CD4-positive, CD25-positive, alpha-beta regulatory T cell (primary cell): ENCODE data around the gene NKX2-8. TPM values are rescaled to one million over a fixed set of nuclear protein-coding genes. Genes with fewer than 3 reads are reported as not detected.

Source experiments
- ATAC-seq, 2 donors: fragments of 150-1000 bp; cut with Tn5 transposase; one replicate each; pipeline ENCODE4 v1.10.0; 2021; ENCODE audit warnings: low read depth in 2 of 2, moderate number of reproducible peaks in 2 of 2, moderate library complexity in 1 of 2
- DNase-seq, 3 donors: peaks; one replicate each; pipeline versions ENCODE4 v3.0.0 to v3.0.0-alpha.2; 2012 to 2022; ENCODE audit warnings: mixed read lengths in 1 of 3
- H3K27ac ChIP-seq: one replicate; pipeline ENCODE4 v1.7.0; 2013; ENCODE audit warnings: mild to moderate bottlenecking, low read length; ENCODE audit not compliant: insufficient read depth, poor library complexity, severe bottlenecking
- H3K27me3 ChIP-seq: one replicate; pipeline ENCODE4 v1.7.0; 2013; ENCODE audit warnings: low read length; ENCODE audit not compliant: control insufficient read depth, insufficient read depth
- H3K36me3 ChIP-seq: one replicate; pipeline ENCODE4 v1.7.0; 2013; ENCODE audit warnings: mild to moderate bottlenecking, low read length, moderate library complexity; ENCODE audit not compliant: control insufficient read depth, insufficient read depth
- H3K4me1 ChIP-seq: 2 replicates; pipeline ENCODE4 v1.7.0; 2013; ENCODE audit warnings: mild to moderate bottlenecking, low read length; ENCODE audit not compliant: insufficient read depth, control insufficient read depth, poor library complexity, severe bottlenecking
- H3K4me3 ChIP-seq: one replicate; pipeline ENCODE4 v1.7.0; 2013; ENCODE audit warnings: low read depth, mild to moderate bottlenecking, low read length, moderate library complexity
- H3K9me3 ChIP-seq, 2 experiments: 1 replicate in 1 of 2; 2 replicates in 1 of 2; pipeline ENCODE4 v1.7.0; 2013; ENCODE audit warnings: low read length in 2 of 2, mild to moderate bottlenecking in 1 of 2, moderate library complexity in 1 of 2; ENCODE audit not compliant: control insufficient read depth in 2 of 2
- H3K27ac Mint-ChIP-seq, 3 donors: one replicate each; pipeline ENCODE4 v1.8.0; 2020 to 2022; ENCODE audit warnings: mild to moderate bottlenecking in 3 of 3, mixed read lengths in 3 of 3, moderate library complexity in 2 of 3
- H3K27me3 Mint-ChIP-seq: one replicate; pipeline ENCODE4 v1.8.0; 2022; ENCODE audit warnings: mild to moderate bottlenecking, mixed read lengths
- H3K36me3 Mint-ChIP-seq: one replicate; pipeline ENCODE4 v1.8.0; 2020; ENCODE audit warnings: mixed read lengths
- H3K4me1 Mint-ChIP-seq, 4 donors: one replicate each; pipeline ENCODE4 v1.8.0; 2020 to 2022; ENCODE audit warnings: mixed read lengths in 4 of 4, mild to moderate bottlenecking in 1 of 4
- H3K4me3 Mint-ChIP-seq, 4 donors: one replicate each; pipeline ENCODE4 v1.8.0; 2020 to 2022; ENCODE audit warnings: mild to moderate bottlenecking in 4 of 4, mixed read lengths in 4 of 4, moderate library complexity in 3 of 4
- H3K9me3 Mint-ChIP-seq, 7 donors: one replicate each; pipeline ENCODE4 v1.8.0; 2020 to 2022; ENCODE audit warnings: mixed read lengths in 7 of 7, mild to moderate bottlenecking in 3 of 7, moderate library complexity in 2 of 7
- polyA plus RNA-seq, 4 donors: library from polyadenylated mRNA; unstranded; fragments of 300-500 nt; fragmentation: Illumina TruSeq; gene quantifications; one replicate each; pipeline ENCODE4 v1.2.3, GENCODE V29; 2021
- total RNA-seq: library from RNA; stranded (reverse); gene quantifications from one replicate; pipeline ENCODE4 v1.2.3, GENCODE V29; 2022

The NKX2-8 gene
- total and polyA plus RNA-seq, 5 donors from 2014 or later, result not detected

DNA sequence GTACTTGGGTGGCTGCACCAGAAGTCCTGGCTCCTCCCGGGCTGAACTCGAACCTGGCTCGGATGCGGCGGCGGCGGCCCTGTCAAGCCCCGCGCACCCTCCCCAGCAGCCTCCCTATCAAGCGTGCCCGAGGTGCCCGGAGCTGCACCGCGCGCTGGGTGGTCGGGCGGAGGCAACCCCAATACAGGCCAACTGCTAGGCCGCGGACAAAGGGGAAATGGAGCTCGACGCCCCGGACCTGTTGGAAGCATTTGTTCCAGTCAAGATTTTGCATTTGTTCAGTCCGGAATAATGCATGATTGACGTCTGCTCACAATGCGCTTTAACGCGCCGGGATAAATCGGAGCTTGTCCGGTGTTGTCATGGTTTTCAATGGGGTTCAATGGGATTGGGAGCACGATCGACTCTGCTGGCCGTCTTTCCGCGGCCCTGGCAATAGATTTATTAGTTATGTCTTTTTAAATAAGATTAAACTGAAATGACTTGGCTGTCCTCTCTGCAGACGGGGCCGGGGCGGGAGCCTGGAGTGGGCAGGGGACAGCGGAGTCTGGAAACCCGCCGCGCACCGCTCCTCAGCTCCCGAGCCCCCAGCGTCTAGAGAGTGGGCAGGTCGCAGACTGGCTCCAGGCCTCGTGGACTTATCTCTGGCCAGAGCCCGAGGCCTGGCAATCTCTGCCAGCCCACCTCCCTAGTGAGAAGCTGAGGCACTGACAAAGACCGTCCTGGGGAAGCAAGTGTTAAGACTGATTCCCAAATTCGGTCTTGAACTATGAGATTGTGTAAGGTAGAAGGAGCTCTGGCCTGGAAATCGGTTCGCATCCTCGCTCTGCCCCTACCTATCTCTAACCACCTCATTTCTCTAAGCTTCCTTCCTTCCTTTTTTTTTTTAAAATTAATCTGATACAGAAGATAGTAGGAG is 1.7 kb upstream of the NKX2-8 start:
- H3K4me3 Mint-ChIP-seq, result no peak overlapping the region
- Histone ChIP-seq H3K4me1 (no peaks in the 10 kb centered on the region), H3K4me3 (no peak overlapping the region), H3K36me3 (no peaks in the 10 kb centered on the region), H3K9me3 (no peaks in the 10 kb centered on the region), H3K27me3 (peaks cover 23% of the 10 kb centered on the region), H3K27ac (no peak overlapping the region)
- peaks cover 0 to 2% (median 0%) of the 10 kb centered on the region in 4 donors for H3K4me1 Mint-ChIP-seq
- DNase-seq, result no peak
- H3K27ac Mint-ChIP-seq, result no peak overlapping the region
- H3K36me3 Mint-ChIP-seq, result no peaks in the 10 kb centered on the region
- ATAC-seq, result no peak
- H3K27me3 Mint-ChIP-seq, result peaks cover 75% of the 10 kb centered on the region
- H3K9me3 Mint-ChIP-seq, result peaks cover 0 to 2% (median 0%) of the 10 kb centered on the region in 7 donors

GRCh38 chr14:36583242-36583892 is 953 bp upstream of the NKX2-8 start:
- H3K27me3 Mint-ChIP-seq, result peaks cover 73% of the 10 kb centered on the region
- no peak for DNase-seq
- H3K4me1 Mint-ChIP-seq, result peaks cover 0 to 2% (median 0%) of the 10 kb centered on the region in 4 donors
- Histone ChIP-seq H3K4me1 (no peaks in the 10 kb centered on the region), H3K36me3 (no peaks in the 10 kb centered on the region), H3K27ac (no peak overlapping the region), H3K27me3 (peaks cover 26% of the 10 kb centered on the region), H3K9me3 (no peaks in the 10 kb centered on the region), H3K4me3 (no peak overlapping the region)
- H3K27ac Mint-ChIP-seq, result no peak overlapping the region
- H3K36me3 Mint-ChIP-seq, result no peaks in the 10 kb centered on the region
- H3K9me3 Mint-ChIP-seq, result peaks cover 0 to 5% (median 0%) of the 10 kb centered on the region in 7 donors
- H3K4me3 Mint-ChIP-seq, result no peak overlapping the region
- ATAC-seq, result no peak

DNA sequence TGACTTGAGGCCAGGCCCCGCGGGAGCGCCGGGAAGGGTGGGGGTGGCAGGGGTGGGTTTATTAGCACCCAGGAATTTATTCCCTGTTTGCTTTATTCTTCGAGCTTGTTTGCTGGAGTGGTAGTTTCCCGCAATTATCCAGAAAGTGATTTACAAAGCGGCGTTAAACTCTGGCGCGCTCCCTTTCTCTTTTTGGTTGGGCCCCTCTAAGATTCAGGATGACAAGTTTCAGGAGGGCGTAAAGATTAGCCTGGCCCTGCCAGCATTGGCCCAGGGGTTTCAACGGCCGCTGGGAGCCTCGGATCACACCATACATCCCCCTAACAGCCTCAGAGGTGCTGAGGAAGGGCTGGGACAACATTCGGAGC is 444 bp upstream of the NKX2-8 start:
- ATAC-seq (no peak), DNase-seq (no peak)
- Histone ChIP-seq H3K9me3 (no peaks in the 10 kb centered on the region), H3K4me1 (no peaks in the 10 kb centered on the region), H3K27me3 (peaks cover 26% of the 10 kb centered on the region), H3K36me3 (no peaks in the 10 kb centered on the region), H3K4me3 (no peak overlapping the region), H3K27ac (no peak overlapping the region)
- H3K9me3 Mint-ChIP-seq, result peaks cover 0 to 5% (median 0%) of the 10 kb centered on the region in 7 donors
- H3K27ac Mint-ChIP-seq, result no peak overlapping the region
- H3K27me3 Mint-ChIP-seq, result peaks cover 72% of the 10 kb centered on the region
- no peak overlapping the region for H3K4me3 Mint-ChIP-seq
- peaks cover 0 to 2% (median 0%) of the 10 kb centered on the region in 4 donors for H3K4me1 Mint-ChIP-seq
- no peaks in the 10 kb centered on the region for H3K36me3 Mint-ChIP-seq

GRCh38 chr14:36580856-36581831 is 1.3 kb downstream of the NKX2-8 start:
- DNase-seq (peak in 1 of 3 donors; percentile 21), ATAC-seq (no peak)
- no peak overlapping the region for H3K27ac Mint-ChIP-seq
- Histone ChIP-seq H3K27ac (no peak overlapping the region), H3K4me3 (no peak overlapping the region), H3K9me3 (no peaks in the 10 kb centered on the region), H3K4me1 (no peaks in the 10 kb centered on the region), H3K27me3 (peaks cover 22% of the 10 kb centered on the region), H3K36me3 (no peaks in the 10 kb centered on the region)
- peaks cover 69% of the 10 kb centered on the region for H3K27me3 Mint-ChIP-seq
- no peaks in the 10 kb centered on the region for H3K36me3 Mint-ChIP-seq
- peaks cover 0 to 5% (median 0%) of the 10 kb centered on the region in 7 donors for H3K9me3 Mint-ChIP-seq
- H3K4me1 Mint-ChIP-seq, result peaks cover 0 to 2% (median 0%) of the 10 kb centered on the region in 4 donors
- H3K4me3 Mint-ChIP-seq, result peak overlapping the region in 1 of 4 donors; percentile 38

- ATAC-seq (no peak), DNase-seq (no peak)
- Mint-ChIP-seq H3K4me1 (peaks cover 0 to 2% (median 0%) of the 10 kb centered on the region in 4 donors), H3K36me3 (no peaks in the 10 kb centered on the region), H3K27ac (no peak overlapping the region), H3K27me3 (peaks cover 63% of the 10 kb centered on the region), H3K9me3 (peaks cover 0 to 5% (median 0%) of the 10 kb centered on the region in 7 donors), H3K4me3 (peak overlapping the region in 1 of 4 donors; percentile 38)
- Histone ChIP-seq H3K27me3 (peaks cover 21% of the 10 kb centered on the region), H3K27ac (no peak overlapping the region), H3K4me3 (no peak overlapping the region), H3K9me3 (no peaks in the 10 kb centered on the region), H3K36me3 (no peaks in the 10 kb centered on the region), H3K4me1 (no peaks in the 10 kb centered on the region)
These were observed 2.1 kb downstream of the NKX2-8 start for GRCh38 chr14:36580141-36580855.

DNA sequence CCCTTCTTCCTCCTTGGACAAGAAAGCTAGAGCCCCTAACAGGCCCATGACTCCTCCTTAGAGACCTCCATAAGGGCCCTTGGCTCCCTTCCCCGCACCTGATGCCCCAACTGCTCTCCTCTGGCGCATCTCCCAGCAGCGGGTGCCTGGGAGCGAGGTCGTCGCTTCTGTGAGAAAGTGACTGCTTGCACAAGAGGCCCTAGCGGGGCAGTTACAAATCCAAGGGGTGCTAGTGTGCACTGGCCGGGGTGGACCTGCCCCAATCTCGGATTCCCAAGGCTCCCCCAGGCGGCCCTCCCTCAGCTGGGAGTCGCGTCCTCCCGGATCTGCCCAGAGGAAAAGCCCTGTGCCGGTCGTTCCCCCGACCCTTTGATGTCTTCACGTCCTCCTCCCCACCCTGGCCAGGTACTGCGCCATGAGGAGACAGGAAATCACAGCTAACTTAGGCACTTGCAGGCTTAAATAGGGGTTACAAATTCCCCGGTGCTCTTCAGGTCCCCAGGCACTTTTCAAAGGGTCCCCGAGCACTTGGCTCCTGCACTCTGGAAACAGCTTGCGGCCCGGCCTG is 2.8 kb downstream of the NKX2-8 start:
- no peaks in the 10 kb centered on the region for H3K9me3 ChIP-seq
- H3K36me3 ChIP-seq, result no peaks in the 10 kb centered on the region
- peaks cover 0 to 5% (median 0%) of the 10 kb centered on the region in 7 donors for H3K9me3 Mint-ChIP-seq
- H3K4me3 Mint-ChIP-seq, result no peak overlapping the region
- ATAC-seq (no peak), DNase-seq (no peak)
- H3K4me3 ChIP-seq, result no peak overlapping the region
- H3K4me1 ChIP-seq, result no peaks in the 10 kb centered on the region
- H3K27ac Mint-ChIP-seq, result no peak overlapping the region
- H3K27ac ChIP-seq, result no peak overlapping the region
- no peaks in the 10 kb centered on the region for H3K36me3 Mint-ChIP-seq
- peaks cover 57% of the 10 kb centered on the region for H3K27me3 Mint-ChIP-seq
- peaks cover 14% of the 10 kb centered on the region for H3K27me3 ChIP-seq
- H3K4me1 Mint-ChIP-seq, result no peaks in the 10 kb centered on the region
